Upper lobe of left lung (tissue), 6 donors: ENCODE data around the gene CNOT4. TPM values are rescaled to one million over a fixed set of nuclear protein-coding genes. Genes with fewer than 3 reads are reported as not detected.

Experiments used
- ATAC-seq, 2 donors: fragments of 200-7000 bp; cut with Tn5 transposase; one replicate each; pipeline ENCODE4 v1.9.1; 2022; ENCODE audit warnings: mild to moderate bottlenecking in 2 of 2, moderate library complexity in 2 of 2; ENCODE audit not compliant: low FRiP score in 2 of 2
- DNase-seq, 2 donors: peaks; one replicate each; pipeline ENCODE4 v3.0.0-alpha.2; 2019 to 2020
- H3K27ac ChIP-seq, 4 donors: fragments of 200-600 bp; sonication (generic); one replicate each; pipeline ENCODE4 v1.5.1; 2016 to 2019
- H3K27me3 ChIP-seq, 4 donors: fragments of 200-600 bp; sonication (generic); one replicate each; pipeline ENCODE4 v1.5.1; 2017 to 2019
- H3K36me3 ChIP-seq, 4 donors: fragments of 200-600 bp; sonication (generic); one replicate each; pipeline ENCODE4 v1.5.1; 2016 to 2019
- H3K4me1 ChIP-seq, 4 donors: fragments of 200-600 bp; sonication (generic); one replicate each; pipeline ENCODE4 v1.5.1; 2018 to 2019
- H3K4me3 ChIP-seq, 4 donors: fragments of 200-600 bp; sonication (generic); one replicate each; pipeline ENCODE4 v1.5.1; 2017 to 2019; ENCODE audit warnings: mild to moderate bottlenecking in 2 of 4, moderate library complexity in 1 of 4
- H3K9me3 ChIP-seq, 4 donors: fragments of 200-600 bp; sonication (generic); one replicate each; pipeline ENCODE4 v1.5.1; 2018 to 2019
- EP300 ChIP-seq, 4 donors: sonication (generic); formaldehyde crosslinking; IDR thresholded peaks; one replicate each; pipeline ENCODE4 v1.5.1; 2017; ENCODE audit warnings: antibody characterized with exemption in 4 of 4, control low read depth in 2 of 4
- POLR2A ChIP-seq, 4 donors: fragments of 450-650 bp; IDR thresholded peaks; one replicate each; pipeline ENCODE4 v1.5.1; 2016 to 2017; ENCODE audit warnings: antibody characterized with exemption in 4 of 4, mild to moderate bottlenecking in 2 of 4
- POLR2AphosphoS5 ChIP-seq, 2 donors: sonication (generic); formaldehyde crosslinking; IDR thresholded peaks; one replicate each; pipeline ENCODE4 v1.5.1; 2017; ENCODE audit warnings: antibody characterized with exemption in 2 of 2
- WGBS, 2 donors: methylation state at CpG; one replicate each; pipeline ENCODE4 v1.1.5; 2017 to 2018; 5-methylcytosine and 5-hydroxymethylcytosine counted together
- total RNA-seq, 6 donors: library from RNA; depleted of rRNA in 4 of 6; stranded (reverse); fragments of >200 nt in 4 of 6; gene quantifications; one replicate each; pipeline versions ENCODE4 v1.1.0 to v1.2.1, GENCODE V29; 2016 to 2021
- TF ChIP-seq, protein P1 (sequence below), 6 experiments: fragments of 450-650 bp in 4 of 6; fragments of 200-600 bp in 2 of 6; sonication (generic) in 2 of 6; IDR thresholded peaks; one replicate each; pipeline ENCODE4 v1.5.1; 2016 to 2019; ENCODE audit warnings: antibody characterized with exemption in 6 of 6
- donor health status: DM: no; HTN: no; CAD: no; lungs with moderate emphysema.
- donor health status: DM: no; HTN: yes; CAD: no; lungs with severe emphysema.

Gene CNOT4
- total RNA-seq, 6 donors from 2014 or later, result 12.1 to 25.7 (median 19.5) TPM

DNA sequence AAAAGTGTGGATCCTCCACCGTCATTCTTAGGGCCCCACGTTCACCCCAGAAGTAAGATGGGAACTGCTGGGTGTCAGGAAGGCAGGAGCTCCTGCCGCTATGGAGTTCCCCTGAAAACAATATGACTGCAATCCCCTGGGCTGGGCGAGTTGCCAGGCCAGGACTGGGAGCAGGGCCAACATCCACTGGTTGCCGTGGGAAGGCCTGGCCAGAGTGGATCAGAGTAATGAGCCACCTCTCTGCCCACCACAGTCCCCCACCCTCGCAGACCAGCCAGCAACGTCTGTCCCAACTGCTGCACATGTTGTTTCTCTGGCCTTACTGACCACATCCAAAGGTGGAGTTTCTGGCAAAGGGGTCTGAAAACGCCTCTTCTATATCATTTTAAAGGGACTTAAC lies 189.6 kb downstream of the CNOT4 start:
- Histone ChIP-seq H3K36me3 (no peaks in the 10 kb centered on the region), H3K27ac (no peak overlapping the region), H3K27me3 (no peaks in the 10 kb centered on the region), H3K4me3 (no peak overlapping the region), H3K4me1 (peaks cover 0 to 5% (median 0%) of the 10 kb centered on the region in 4 donors), H3K9me3 (no peaks in the 10 kb centered on the region)
- peak; percentile 57 to 90 for DNase-seq
- WGBS, 2 donors, result 14% methylated on average over 8 of the region's 8 CpGs; no CpG with 5 or more reads in 1 of the 2 donors
- TF ChIP-seq, protein P1, sequence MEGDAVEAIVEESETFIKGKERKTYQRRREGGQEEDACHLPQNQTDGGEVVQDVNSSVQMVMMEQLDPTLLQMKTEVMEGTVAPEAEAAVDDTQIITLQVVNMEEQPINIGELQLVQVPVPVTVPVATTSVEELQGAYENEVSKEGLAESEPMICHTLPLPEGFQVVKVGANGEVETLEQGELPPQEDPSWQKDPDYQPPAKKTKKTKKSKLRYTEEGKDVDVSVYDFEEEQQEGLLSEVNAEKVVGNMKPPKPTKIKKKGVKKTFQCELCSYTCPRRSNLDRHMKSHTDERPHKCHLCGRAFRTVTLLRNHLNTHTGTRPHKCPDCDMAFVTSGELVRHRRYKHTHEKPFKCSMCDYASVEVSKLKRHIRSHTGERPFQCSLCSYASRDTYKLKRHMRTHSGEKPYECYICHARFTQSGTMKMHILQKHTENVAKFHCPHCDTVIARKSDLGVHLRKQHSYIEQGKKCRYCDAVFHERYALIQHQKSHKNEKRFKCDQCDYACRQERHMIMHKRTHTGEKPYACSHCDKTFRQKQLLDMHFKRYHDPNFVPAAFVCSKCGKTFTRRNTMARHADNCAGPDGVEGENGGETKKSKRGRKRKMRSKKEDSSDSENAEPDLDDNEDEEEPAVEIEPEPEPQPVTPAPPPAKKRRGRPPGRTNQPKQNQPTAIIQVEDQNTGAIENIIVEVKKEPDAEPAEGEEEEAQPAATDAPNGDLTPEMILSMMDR (IDR thresholded peaks at IDR 0.05), result no peak
- TF ChIP-seq EP300 (IDR thresholded peaks at IDR 0.05) (no peak), POLR2AphosphoS5 (IDR thresholded peaks at IDR 0.05) (no peak), POLR2A (IDR thresholded peaks at IDR 0.05) (no peak)
- ATAC-seq, result peak; percentile 47 to 64

- Histone ChIP-seq H3K27ac (no peak overlapping the region), H3K4me3 (no peak overlapping the region), H3K4me1 (peaks cover 0 to 5% (median 0%) of the 10 kb centered on the region in 4 donors), H3K9me3 (no peaks in the 10 kb centered on the region), H3K36me3 (no peaks in the 10 kb centered on the region), H3K27me3 (no peaks in the 10 kb centered on the region)
- WGBS, 2 donors, result 70% methylated on average over 10 of the region's 10 CpGs
- peak in 1 of 2 donors; percentile 56 for ATAC-seq
- TF ChIP-seq, protein P1 (IDR thresholded peaks at IDR 0.05), result no peak
- TF ChIP-seq POLR2AphosphoS5 (IDR thresholded peaks at IDR 0.05) (no peak), POLR2A (IDR thresholded peaks at IDR 0.05) (no peak), EP300 (IDR thresholded peaks at IDR 0.05) (no peak)
- DNase-seq, result no peak
These were observed 192.1 kb downstream of the CNOT4 start for GRCh38 chr7:135317676-135318325.

DNA sequence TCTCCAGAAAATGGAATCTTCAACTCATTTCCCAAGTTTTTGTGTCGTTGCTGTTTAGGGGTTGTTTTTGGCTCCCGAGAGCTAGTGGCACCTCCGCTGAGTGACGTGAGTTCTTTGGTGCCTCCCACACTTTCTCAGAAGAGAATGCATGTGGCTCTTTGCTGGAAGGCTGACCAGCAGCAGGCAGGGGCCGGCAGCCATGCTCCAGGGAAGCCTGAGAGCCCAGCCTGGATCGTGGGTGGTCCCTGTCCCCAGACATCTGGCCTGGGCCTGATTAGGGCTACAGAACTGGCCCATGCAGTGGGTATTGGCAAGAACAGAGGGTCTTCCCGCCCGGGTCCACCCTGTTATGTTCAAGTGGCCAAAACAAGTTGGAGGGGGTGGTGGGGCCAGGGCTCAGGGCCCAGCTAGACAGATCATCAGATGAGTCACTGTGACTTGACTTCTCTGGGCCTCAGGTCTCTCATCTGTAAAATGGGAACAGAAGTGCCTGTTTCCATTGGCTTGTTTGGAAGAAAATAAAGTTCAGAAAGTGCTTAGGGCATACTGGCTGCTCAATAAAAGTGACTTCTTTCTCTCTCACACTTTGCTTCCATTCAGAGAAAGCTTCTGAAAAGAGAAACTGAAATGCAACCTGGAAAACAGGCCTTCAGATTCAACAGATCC lies 193.1 kb downstream of the CNOT4 start:
- H3K27ac ChIP-seq, result no peak overlapping the region
- WGBS, 2 donors, result 63 to 83% methylated on average over 1 to 8 of the region's 8 CpGs
- DNase-seq (peak in 1 of 2 donors; percentile 39), ATAC-seq (peak in 1 of 2 donors; percentile 6)
- H3K4me3 ChIP-seq, result no peak overlapping the region
- no peaks in the 10 kb centered on the region for H3K9me3 ChIP-seq
- TF ChIP-seq POLR2AphosphoS5 (IDR thresholded peaks at IDR 0.05) (no peak), POLR2A (IDR thresholded peaks at IDR 0.05) (no peak), EP300 (IDR thresholded peaks at IDR 0.05) (no peak)
- TF ChIP-seq, protein P1 (IDR thresholded peaks at IDR 0.05), result no peak
- peaks cover 0 to 5% (median 0%) of the 10 kb centered on the region in 4 donors for H3K4me1 ChIP-seq
- no peaks in the 10 kb centered on the region for H3K36me3 ChIP-seq
- H3K27me3 ChIP-seq, result no peaks in the 10 kb centered on the region

GRCh38 chr7:135313971-135314370 lies 195.9 kb downstream of the CNOT4 start:
- Histone ChIP-seq H3K4me3 (no peak overlapping the region), H3K4me1 (no peaks in the 10 kb centered on the region), H3K9me3 (no peaks in the 10 kb centered on the region), H3K36me3 (no peaks in the 10 kb centered on the region), H3K27me3 (no peaks in the 10 kb centered on the region), H3K27ac (no peak overlapping the region)
- ATAC-seq (no peak), DNase-seq (peak in 1 of 2 donors; percentile 25)
- 84 to 93% methylated on average over 9 to 10 of the region's 10 CpGs for whole genome bisulfite sequencing, 2 donors
- no peak for TF ChIP-seq EP300 (IDR thresholded peaks at IDR 0.05)
- TF ChIP-seq, protein P1 (IDR thresholded peaks at IDR 0.05), result no peak

Other genes starting within 250 kb of the CNOT4 start
- 10 to 100 TPM; 27.4 to 41.9 (median 33.1) TPM for gene NUP205, start 47.8 kb upstream of the CNOT4 start, total RNA-seq
- 10 to 100 TPM in 5 of 6 donors, 1 to 10 TPM in 1; 7.5 to 23.8 (median 20.4) TPM for gene STMP1, start 152.4 kb upstream of the CNOT4 start, total RNA-seq
- gene SLC13A4, start 218.1 kb upstream of the CNOT4 start, total RNA-seq, result under 1 TPM in 2 of 6 donors, not detected in 4; 0.20 to 0.30 TPM
- 1 to 10 TPM in 4 of 6 donors, not detected in 2; 1.0 to 4.8 (median 2.5) TPM for gene FAM180A, start 238.7 kb upstream of the CNOT4 start, total RNA-seq